SU-DHL-6 (cell line): ENCODE data around the gene BOLA2B.

Experiments
- H2AFZ ChIP-seq: fragments of 200-600 bp; sonication (generic); 2 replicates; pipeline ENCODE4 v1.6.1; 2014; ENCODE audit warnings: low read depth, mild to moderate bottlenecking, moderate library complexity, mixed read lengths, antibody characterized with exemption, low read length; ENCODE audit not compliant: severe bottlenecking
- H3F3A ChIP-seq: fragments of 200-600 bp; shearing (Covaris generic); 2 replicates; pipeline ENCODE4 v1.6.0; 2016; ENCODE audit warnings: antibody characterized with exemption, mild to moderate bottlenecking; ENCODE audit not compliant: insufficient read depth
- H3K27ac ChIP-seq: fragments of 200-600 bp; sonication (generic); 2 replicates; pipeline ENCODE4 v1.5.1; 2016; ENCODE audit warnings: low read depth, mild to moderate bottlenecking, low read length, moderate library complexity, mixed read lengths
- H3K27me3 ChIP-seq: fragments of 200-600 bp; sonication (generic), shearing (Covaris generic); 2 replicates; pipeline ENCODE4 v1.6.0; 2014; ENCODE audit warnings: mild to moderate bottlenecking, low read length
- H3K36me3 ChIP-seq: fragments of 200-600 bp; sonication (generic); 2 replicates; pipeline ENCODE4 v1.6.1; 2014; ENCODE audit warnings: mild to moderate bottlenecking, low read length, mixed read lengths
- H3K4me2 ChIP-seq: fragments of 300-600, 200-600 bp; shearing (Covaris generic), sonication (generic); 2 replicates; pipeline ENCODE4 v1.6.0; 2014; ENCODE audit warnings: low read length, low read depth, mild to moderate bottlenecking; ENCODE audit not compliant: poor library complexity, severe bottlenecking
- H3K4me3 ChIP-seq: fragments of 200-600 bp; sonication (generic); 2 replicates; pipeline ENCODE4 v1.5.1; 2014; ENCODE audit warnings: antibody characterized with exemption, low read length, mild to moderate bottlenecking, mixed read lengths; ENCODE audit not compliant: insufficient read depth, poor library complexity, severe bottlenecking
- H3K79me2 ChIP-seq: fragments of 200-600 bp; sonication (generic); 2 replicates; pipeline ENCODE4 v1.6.1; 2014; ENCODE audit warnings: mild to moderate bottlenecking, low read length, moderate library complexity; ENCODE audit not compliant: insufficient read depth
- H3K9ac ChIP-seq: fragments of 200-600 bp; sonication (generic); 2 replicates; pipeline ENCODE4 v1.7.0; 2014; ENCODE audit warnings: mild to moderate bottlenecking, low read length
- H3K9me2 ChIP-seq: fragments of 200-600 bp; sonication (generic); replicated peaks from 2 replicates; pipeline ENCODE4 v1.6.1; 2014; ENCODE audit warnings: low read length; ENCODE audit not compliant: insufficient read depth
- H3K9me3 ChIP-seq: fragments of 200-600 bp; sonication (generic); 2 replicates; pipeline ENCODE4 v1.6.1; 2014; ENCODE audit warnings: low read length, mixed read lengths; ENCODE audit not compliant: insufficient read depth
- H4K20me1 ChIP-seq: fragments of 200-600 bp; sonication (generic); 2 replicates; pipeline ENCODE4 v1.6.1; 2014; ENCODE audit warnings: low read depth, mild to moderate bottlenecking, antibody characterized with exemption, low read length, moderate library complexity, mixed read lengths
- EZH2phosphoT487 ChIP-seq: fragments of 200-600 bp; sonication (generic), shearing (Covaris generic); conservative IDR thresholded peaks from 2 replicates; pipeline ENCODE4 v1.6.1; 2018; ENCODE audit warnings: mild to moderate bottlenecking, antibody characterized with exemption, low read length, moderate library complexity, mixed read lengths
- TF ChIP-seq, protein P1 (sequence below): fragments of 200-600 bp; sonication (generic); IDR thresholded peaks from one replicate; pipeline ENCODE4 v1.5.1; 2017; ENCODE audit warnings: antibody characterized with exemption, mild to moderate bottlenecking, low read length, moderate library complexity; ENCODE audit not compliant: insufficient read depth, poor library complexity, severe bottlenecking

Gene BOLA2B

DNA sequence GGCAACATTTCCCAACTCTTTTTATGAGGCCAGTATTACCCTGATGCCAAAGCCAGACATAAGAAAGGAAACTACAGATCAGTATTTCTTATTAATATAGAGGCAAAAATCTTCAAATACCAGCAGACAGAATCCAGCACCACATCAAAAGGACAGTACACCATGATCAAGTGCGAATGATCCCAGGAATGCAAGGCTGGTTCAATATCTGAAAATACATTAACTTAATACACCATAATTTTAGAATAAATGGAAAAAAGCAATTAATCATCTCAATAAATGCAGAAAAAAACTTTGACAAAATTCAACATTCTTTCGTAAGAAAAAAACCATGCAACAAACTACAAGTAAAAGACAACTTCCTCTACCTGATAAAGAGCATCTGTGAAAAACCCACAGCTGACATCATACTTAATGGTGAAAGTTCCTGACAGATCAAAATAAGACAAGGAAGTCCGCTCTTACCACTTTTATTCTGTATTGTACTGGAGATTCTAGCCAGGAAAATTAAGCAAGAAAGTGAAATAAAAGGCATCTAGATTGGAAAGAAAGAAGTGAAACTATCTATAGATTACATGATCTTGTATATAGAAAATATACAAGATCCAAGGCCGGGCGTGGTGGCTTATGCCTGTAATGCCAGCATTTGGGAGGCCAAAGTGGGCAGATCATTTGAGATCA lies 44.1 kb downstream of the BOLA2B start:
- no peaks in the 10 kb centered on the region for H3F3A ChIP-seq
- H4K20me1 ChIP-seq: no peaks in the 10 kb centered on the region
- H3K79me2 ChIP-seq: no peaks in the 10 kb centered on the region
- H3K9me3 ChIP-seq: peaks cover 6% of the 10 kb centered on the region; the same call in 1 of the 2 replicates
- H3K27me3 ChIP-seq: no peaks in the 10 kb centered on the region
- H3K9ac ChIP-seq: no peak overlapping the region
- H3K36me3 ChIP-seq: no peaks in the 10 kb centered on the region
- no peak overlapping the region for H3K27ac ChIP-seq
- no peak overlapping the region for H3K4me3 ChIP-seq
- H3K4me2 ChIP-seq: no peak overlapping the region
- H2AFZ ChIP-seq: no peak overlapping the region
- no peaks in the 10 kb centered on the region for H3K9me2 ChIP-seq
- TF ChIP-seq EZH2phosphoT487: no peak
- TF ChIP-seq, protein P1, sequence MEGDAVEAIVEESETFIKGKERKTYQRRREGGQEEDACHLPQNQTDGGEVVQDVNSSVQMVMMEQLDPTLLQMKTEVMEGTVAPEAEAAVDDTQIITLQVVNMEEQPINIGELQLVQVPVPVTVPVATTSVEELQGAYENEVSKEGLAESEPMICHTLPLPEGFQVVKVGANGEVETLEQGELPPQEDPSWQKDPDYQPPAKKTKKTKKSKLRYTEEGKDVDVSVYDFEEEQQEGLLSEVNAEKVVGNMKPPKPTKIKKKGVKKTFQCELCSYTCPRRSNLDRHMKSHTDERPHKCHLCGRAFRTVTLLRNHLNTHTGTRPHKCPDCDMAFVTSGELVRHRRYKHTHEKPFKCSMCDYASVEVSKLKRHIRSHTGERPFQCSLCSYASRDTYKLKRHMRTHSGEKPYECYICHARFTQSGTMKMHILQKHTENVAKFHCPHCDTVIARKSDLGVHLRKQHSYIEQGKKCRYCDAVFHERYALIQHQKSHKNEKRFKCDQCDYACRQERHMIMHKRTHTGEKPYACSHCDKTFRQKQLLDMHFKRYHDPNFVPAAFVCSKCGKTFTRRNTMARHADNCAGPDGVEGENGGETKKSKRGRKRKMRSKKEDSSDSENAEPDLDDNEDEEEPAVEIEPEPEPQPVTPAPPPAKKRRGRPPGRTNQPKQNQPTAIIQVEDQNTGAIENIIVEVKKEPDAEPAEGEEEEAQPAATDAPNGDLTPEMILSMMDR: no peak

DNA sequence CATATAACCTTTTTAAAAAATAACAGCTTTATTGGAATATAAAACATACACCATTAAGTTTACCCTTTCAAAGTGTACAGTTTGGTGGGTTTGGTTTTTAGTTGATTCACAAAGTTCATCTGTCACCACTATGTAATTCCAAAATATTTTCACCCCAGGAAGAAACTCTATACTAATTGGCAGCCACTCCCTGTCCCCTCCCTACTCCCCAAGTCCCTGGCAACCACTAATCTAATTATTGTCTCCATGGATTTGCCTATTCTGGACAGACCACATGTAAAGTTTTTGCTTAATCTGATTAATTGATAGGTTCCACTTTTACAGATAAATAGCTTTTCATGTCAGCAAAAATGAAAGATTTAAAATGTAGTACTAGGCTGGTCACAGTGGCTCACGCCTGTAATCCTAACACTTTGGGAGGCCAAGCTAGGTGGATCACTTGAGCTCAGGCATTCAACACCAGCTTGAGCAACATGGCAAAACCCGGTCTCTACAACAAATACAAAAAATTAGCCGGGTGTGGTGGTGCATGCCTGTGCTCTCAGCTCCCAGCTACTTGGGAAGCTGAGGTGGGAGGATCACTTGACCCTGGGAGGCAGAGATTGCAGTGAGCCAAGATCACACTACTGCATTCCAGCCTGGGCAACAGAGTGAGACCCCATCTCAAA lies 45.5 kb downstream of the BOLA2B start:
- Histone ChIP-seq H3K4me2 (no peak overlapping the region), H3K27ac (no peak overlapping the region), H3K79me2 (no peaks in the 10 kb centered on the region)

DNA sequence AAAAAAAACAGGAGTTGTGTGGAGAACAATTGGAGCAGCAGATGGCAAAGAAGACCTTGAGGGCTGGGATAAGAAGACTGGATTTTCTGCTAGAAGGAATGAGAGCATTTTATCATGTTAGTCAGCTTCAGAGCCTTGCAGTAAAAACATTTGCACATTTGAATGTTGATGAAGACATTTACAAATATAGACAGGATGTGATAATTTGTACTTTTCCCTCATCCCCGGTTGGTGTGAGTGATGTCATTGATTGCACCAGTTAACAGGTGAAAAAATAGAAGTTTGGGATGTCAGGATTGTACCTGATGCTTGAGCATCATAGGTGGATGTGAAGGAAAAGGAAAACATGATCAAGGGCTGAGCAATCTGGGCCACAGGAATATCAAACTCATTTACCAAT lies 47.8 kb downstream of the BOLA2B start:
- H4K20me1 ChIP-seq: no peaks in the 10 kb centered on the region
- H3K79me2 ChIP-seq: no peaks in the 10 kb centered on the region
- no peaks in the 10 kb centered on the region for H3F3A ChIP-seq
- no peak overlapping the region for H2AFZ ChIP-seq
- no peaks in the 10 kb centered on the region for H3K9me2 ChIP-seq
- H3K27ac ChIP-seq: no peak overlapping the region
- no peak overlapping the region for H3K4me2 ChIP-seq
- TF ChIP-seq EZH2phosphoT487: no peak
- TF ChIP-seq, protein P1: no peak
- no peak overlapping the region for H3K4me3 ChIP-seq
- H3K9ac ChIP-seq: no peak overlapping the region
- no peaks in the 10 kb centered on the region for H3K36me3 ChIP-seq
- no peaks in the 10 kb centered on the region for H3K27me3 ChIP-seq
- peaks cover 6% of the 10 kb centered on the region; the same call in 1 of the 2 replicates for H3K9me3 ChIP-seq

More for the DNA sequence above, 45.5 kb downstream of the BOLA2B start:
- Histone ChIP-seq H3F3A (no peaks in the 10 kb centered on the region), H3K36me3 (no peaks in the 10 kb centered on the region), H3K4me3 (no peak overlapping the region), H3K27me3 (no peaks in the 10 kb centered on the region), H4K20me1 (no peaks in the 10 kb centered on the region), H3K9ac (no peak overlapping the region), H2AFZ (no peak overlapping the region), H3K9me2 (no peaks in the 10 kb centered on the region), H3K9me3 (peaks cover 6% of the 10 kb centered on the region; the same call in 1 of the 2 replicates)
- no peak for TF ChIP-seq EZH2phosphoT487
- TF ChIP-seq, protein P1: no peak
